Skin epidermis (tissue), 12 donors: Measurements from ENCODE around the gene GPR143.

ENCODE experiments used
- H3K27ac ChIP-seq, 21 experiments: fragments of 200-600 bp; sonication (generic) in 11 of 21; one replicate each; pipeline ENCODE4 v1.5.0; 2020; ENCODE audit warnings: mild to moderate bottlenecking in 3 of 21, inconsistent platforms in 2 of 21, moderate library complexity in 2 of 21
- H3K4me3 ChIP-seq, 7 experiments: fragments of 200-600 bp; sonication (generic) in 2 of 7; one replicate each; pipeline ENCODE4 v1.5.0; 2020; ENCODE audit warnings: inconsistent platforms in 2 of 7, mild to moderate bottlenecking in 2 of 7, moderate library complexity in 1 of 7

Gene GPR143

DNA sequence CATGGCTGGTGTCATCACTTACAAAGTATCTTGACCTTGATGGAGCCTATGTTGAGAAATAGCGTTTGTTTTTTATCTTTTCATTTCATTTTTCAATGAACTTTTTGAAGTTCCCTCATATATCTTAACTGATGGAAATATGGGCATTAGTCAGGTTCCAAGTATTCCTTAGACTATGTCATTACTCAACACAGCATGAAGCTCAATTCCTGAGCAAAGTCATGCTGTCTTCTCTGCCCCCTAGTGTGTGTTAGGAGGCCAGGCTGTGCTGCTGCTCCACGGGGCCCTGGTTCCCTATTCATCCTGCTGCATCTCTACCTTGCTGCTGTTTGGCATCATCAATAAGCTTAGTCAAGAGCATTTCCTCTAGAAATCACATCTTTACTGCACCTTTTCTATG lies 40.9 kb downstream of the GPR143 start:
- no peak overlapping the region for H3K27ac ChIP-seq
- no peak overlapping the region for H3K4me3 ChIP-seq

DNA sequence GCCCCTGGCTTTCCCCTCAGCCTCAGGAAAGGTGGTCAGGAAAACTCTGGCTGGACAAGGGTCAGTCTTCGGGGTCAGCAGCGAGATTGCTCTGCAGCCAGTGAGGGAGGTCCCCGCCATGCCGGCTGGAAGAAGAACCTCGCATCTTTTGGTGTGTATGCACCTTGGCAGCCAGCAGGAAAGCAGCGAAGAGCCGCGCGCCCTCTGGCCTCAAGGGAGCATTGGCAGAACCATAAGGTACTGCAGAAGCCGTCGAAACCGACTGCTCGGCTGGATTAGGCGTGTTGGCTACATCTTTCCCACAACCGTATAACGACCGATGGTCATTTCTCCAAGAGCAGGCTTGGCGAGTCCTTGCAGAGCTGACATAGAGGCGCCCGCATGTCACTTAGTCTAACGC lies 48.3 kb downstream of the GPR143 start:
- no peak overlapping the region for H3K27ac ChIP-seq
- no peak overlapping the region for H3K4me3 ChIP-seq

DNA sequence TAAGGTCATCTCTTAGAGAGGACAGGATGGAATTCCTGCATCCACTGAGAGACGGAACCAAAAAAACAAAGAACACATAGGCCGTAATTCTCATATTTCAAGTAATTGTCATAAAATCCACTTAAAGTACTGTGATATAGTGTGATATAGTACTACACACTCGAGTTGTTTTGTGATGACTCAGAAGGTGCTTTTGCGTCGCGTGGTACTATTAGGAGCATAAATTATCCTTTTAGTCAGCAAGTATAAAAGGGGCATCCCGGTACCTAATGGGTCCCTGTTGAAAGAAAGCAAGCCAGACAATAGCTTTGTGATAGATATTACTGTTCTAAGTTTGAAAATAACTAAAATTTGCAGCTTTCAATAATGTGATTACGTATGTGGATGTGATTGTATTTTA lies 55.3 kb downstream of the GPR143 start:
- H3K27ac ChIP-seq, result no peak overlapping the region
- H3K4me3 ChIP-seq, result no peak overlapping the region

DNA sequence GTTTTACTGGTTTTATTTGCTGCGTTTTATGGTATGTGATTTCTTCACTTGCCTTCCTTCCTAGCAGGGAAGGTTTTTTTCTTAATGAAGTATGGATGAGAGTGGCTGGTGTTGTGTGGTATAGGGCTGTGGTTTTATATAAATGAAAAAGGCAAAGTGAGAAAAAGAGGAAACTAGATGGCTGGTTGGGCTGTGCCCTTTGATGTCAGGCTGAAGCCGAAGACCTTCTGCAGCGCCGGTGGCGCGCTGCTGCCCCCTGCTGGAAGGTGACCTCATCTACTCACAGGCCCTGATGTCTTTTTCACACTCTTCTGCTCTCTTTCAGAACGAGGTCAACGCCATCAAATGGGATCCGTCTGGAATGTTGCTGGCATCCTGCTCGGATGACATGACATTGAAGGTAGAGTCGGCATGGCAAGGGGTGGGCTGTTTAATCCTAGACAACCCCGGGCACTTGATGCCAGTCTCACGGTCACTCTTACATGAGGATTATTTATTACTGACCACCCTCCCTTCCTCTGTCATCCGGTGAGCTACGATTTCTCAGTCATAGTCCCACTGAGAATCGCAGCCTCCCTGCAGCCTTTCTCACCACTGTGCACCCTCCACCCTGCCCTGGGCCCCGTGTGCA lies 56.6 kb downstream of the GPR143 start:
- no peak overlapping the region for H3K4me3 ChIP-seq
- no peak overlapping the region for H3K27ac ChIP-seq

DNA sequence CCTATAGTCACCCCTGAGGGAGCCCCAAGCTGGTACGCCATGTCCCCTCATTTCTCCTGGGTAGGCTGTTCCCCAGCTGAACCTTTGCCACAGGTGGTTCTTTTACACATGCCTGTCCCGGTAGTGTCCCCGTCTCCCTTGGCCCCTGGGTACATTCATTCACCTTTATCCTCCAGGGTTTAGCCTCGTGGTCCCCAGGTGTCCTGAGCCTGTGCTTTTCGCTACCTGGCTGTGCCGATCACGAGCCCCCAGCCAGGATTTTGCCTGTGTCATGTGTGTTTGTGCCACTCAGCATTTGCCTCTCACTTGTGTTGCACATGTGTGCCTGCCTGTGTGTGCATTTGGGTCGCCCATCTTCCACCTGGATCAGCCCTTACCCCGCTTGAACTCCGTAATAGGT lies 57.6 kb downstream of the GPR143 start:
- Histone ChIP-seq H3K4me3 (no peak overlapping the region), H3K27ac (no peak overlapping the region)

DNA sequence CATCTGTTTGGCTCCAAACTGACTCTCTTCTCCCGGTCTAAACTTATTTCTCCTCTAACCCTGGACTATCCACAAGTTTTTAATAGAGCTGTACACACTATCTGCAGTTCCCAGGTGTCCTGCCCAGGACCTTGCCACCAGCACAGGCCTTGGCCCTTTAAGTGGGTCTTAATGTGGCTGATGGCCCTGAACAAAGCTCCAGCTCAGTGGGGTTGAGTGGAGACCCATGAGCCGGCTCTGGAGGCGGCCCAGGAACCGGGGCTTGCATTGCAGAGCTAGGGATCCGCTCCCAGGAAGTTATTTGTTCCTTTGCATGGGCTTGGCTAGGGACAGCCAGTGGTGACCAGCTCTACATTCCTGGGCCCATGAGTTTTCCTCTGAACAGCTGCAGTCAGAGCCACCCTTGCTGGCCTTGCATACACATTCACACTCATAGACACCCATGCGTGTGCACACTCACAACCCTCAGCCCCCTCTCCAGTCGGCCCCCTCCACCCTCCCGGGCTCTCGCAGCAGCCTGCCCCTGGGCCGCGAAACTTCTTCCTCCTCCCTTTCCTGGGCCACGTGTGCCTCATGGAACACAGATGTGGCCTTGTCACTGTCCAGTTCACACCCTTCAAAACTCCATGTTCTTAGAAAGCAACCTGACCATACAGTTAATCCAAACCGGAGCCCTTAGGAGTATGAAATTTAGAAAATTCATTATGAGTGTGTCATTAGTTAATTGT lies 58.2 kb downstream of the GPR143 start:
- Histone ChIP-seq H3K27ac (no peak overlapping the region), H3K4me3 (no peak overlapping the region)

DNA sequence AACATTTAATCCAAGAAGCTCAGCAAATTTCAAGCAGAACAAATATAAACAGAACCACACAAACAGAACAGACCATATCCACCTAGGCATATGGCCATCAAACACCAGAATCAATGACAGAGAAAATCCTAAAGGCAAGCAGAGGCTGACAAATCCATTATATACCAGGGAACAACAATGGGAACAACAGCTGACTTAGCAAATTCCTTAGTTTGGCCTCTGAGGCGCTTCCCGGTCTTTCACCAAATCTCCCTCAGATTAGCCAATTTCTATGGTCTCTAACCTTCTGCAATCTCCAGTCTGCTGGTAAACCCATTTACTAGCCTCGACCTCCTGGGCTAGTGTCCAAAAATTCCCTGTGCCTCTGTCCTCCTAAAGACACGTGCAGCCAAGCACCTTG lies 59.2 kb downstream of the GPR143 start:
- no peak overlapping the region for H3K4me3 ChIP-seq
- H3K27ac ChIP-seq, result no peak overlapping the region

DNA sequence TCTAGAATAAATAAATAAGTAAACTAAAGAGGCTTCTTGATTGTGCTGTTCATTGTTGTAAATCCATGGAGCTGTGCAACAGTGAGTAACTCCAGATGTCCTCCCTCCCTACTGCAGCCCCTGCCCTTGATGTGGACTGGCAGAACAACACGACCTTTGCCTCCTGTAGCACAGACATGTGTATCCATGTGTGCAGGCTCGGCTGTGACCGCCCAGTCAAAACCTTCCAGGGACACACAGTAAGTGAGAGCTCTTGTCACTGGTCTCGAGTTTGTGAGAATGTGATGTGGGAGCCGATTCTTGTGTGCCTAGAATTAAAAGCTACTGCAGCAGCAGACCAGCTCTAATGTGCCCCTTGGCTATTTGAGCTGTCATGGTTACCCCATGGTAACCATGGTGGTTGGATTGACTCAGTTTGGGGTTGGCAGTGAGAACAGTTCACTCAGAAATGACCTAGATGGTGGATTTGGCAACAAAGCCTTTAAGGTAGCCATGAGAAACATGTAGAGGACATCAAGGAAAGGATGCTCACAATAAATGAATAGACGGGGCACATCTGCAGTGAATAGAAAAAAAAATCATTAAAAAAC lies 60.7 kb downstream of the GPR143 start:
- H3K27ac ChIP-seq, result no peak overlapping the region

DNA sequence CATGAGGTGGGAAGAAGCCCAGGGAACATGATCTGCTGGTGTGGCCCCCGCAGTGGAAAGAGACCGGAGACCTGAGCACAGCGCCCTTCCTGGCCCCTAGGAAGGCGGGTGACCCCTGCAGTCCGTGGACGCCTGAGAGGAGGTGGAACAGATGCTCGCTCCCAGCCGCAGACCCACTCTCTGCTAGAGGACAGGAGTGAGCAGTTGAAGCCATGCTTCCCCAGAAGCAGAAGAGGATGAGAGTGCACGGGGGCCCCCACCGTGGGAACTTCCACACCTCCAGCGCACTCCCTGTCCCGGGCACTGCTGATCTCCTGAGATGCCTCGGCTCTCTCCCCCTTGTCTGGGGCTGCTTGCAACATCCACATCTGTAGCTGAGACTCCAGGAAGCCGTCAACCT lies 62.2 kb downstream of the GPR143 start:
- Histone ChIP-seq H3K4me3 (no peak overlapping the region), H3K27ac (no peak overlapping the region)

More for the DNA sequence above, 60.7 kb downstream of the GPR143 start:
- H3K4me3 ChIP-seq, result no peak overlapping the region

DNA sequence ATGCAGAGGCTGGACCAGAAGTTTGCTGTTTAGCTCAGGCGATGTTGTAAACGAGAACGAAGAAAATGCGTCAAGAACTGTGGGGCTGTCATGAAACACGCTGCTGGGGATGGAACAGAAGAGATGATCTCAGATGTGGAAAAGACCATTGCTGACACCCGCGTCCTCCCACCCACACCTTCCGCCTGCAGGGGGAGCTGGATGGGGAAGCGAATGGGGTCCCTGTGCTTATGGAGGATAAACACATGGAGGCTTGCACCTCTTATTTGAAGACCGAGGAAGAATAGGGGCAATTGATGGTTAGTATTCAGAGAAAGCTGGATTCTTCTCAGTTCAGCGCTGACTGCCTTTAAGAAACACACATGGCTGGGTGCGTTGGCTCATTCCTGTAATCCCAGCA lies 63.9 kb downstream of the GPR143 start:
- Histone ChIP-seq H3K4me3 (no peak overlapping the region), H3K27ac (no peak overlapping the region)

DNA sequence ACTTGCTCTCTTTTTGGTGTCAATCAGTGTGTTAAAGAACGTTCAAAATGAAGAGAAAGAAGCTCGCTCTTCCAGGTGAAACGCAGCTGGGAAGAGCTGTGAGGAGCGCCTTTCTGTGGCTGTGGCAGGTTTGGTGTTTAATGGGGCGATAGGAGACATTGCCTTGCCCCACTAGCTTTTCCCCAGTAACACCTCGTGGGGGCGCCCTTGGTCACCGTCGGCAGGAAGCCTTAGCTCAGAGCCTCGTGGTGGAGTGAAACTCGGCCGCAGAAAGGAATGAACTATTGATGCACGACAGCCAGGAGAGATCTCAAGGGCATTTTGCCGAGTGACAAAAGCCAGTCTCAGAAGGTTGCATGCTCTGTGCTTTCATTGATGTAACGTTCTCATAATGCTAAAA lies 65.1 kb downstream of the GPR143 start:
- Histone ChIP-seq H3K27ac (no peak overlapping the region), H3K4me3 (no peak overlapping the region)

DNA sequence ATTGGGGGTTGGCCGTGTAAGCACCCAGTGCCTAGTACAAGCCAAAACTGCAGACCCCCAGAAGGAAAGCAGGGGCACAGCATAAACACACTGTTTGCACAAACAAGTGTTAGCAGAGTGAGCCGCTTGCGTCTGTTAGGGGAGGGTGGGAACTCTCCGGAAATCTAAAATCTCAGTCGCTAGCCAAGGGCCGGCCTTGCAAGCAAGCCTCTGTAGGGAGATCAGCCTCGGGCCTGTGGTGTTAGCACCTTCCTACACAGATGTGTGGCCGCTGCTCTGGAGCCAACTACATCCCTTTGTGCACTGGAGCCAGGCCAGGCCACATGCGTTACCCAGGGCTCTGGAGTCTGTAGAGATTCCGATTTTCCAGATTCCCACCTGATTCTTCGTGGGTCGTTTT lies 67.1 kb downstream of the GPR143 start:
- Histone ChIP-seq H3K4me3 (no peak overlapping the region), H3K27ac (no peak overlapping the region)

DNA sequence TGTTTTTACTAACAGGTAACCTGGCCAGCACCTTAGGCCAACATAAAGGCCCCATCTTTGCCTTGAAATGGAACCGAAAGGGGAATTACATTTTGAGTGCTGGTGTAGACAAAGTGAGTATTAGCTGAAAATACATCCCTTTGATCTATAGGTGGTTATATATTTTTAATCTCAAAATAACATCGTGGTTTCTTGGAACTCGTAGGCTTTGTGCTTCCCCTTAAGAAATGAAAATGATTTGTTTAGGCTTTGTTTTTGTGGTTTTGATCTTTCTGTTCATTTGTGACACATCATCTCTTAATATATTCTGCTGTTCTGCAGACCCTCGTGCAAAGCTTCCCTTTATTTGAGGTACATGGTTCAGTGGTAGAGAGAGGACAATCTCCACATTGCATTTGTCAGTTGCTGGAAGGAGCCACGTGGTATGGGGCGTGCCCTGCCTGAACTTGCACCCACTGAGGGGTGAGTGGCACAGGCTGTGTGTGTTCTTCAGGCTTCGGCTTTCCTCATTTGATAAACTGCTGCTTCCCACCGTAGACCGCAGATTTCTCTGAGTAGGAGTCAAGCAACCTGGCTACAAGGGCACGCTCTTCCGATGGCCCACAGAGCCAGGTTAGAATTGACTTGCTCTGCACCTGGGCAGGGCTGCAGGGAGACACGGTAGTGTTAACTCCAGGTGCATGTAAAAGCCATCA lies 72.2 kb downstream of the GPR143 start:
- no peak overlapping the region for H3K27ac ChIP-seq
- H3K4me3 ChIP-seq, result no peak overlapping the region

DNA sequence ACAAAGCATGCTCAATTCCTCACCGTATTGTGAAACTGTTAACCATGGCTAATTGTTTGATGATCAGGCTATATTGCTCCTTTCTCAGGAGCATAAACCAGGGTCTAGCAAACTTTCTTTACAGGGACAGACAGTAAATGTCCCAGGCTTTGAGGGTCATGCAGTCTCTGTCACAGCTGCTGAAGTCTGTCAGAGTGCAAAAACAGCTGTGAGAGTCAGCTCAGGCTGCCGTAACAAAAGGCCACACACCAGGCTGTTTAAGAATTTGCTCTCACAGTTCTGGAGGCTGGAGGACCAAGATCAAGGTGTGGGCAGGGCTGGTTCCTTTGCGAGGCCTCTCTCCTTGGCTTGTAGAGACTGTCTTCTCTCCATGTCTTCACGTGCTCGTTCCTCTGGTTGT lies 75.6 kb downstream of the GPR143 start:
- Histone ChIP-seq H3K4me3 (no peak overlapping the region), H3K27ac (no peak overlapping the region)

DNA sequence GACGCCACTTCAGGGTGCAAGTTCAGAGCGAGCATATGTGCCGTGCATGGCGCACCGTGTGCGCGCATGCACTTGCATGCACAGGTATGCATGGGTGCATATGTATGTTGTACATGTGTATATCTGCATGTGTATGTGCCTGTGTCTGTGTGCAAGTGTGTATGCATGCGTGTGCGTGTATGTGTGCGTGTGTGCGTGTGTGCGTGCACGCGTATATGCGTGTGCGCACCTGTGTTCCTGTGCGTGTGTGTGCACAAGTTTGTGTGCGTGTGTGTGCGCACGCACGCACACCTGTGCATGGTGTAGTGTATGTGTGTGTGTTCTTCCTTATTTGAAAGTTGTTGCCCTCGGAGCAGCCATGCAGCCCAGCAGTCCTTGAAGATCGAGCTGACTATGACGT lies 76.8 kb downstream of the GPR143 start:
- H3K27ac ChIP-seq, result no peak overlapping the region
- H3K4me3 ChIP-seq, result no peak overlapping the region

DNA sequence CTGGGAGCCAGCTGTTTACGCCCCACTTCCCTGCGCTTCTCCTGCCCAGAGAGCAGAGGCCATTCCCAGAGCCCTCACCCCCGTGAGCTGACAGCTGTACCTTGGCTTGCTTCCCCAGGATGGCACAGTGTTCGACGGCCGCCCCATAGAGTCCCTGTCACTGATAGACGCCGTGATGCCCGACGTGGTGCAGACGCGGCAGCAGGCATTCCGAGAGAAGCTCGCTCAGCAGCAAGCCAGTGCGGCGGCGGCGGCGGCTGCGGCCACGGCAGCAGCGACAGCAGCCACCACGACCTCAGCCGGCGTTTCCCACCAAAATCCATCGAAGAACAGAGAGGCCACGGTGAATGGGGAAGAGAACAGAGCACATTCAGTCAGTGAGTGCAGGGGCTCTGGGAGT lies 77.7 kb downstream of the GPR143 start:
- no peak overlapping the region for H3K4me3 ChIP-seq
- no peak overlapping the region for H3K27ac ChIP-seq

DNA sequence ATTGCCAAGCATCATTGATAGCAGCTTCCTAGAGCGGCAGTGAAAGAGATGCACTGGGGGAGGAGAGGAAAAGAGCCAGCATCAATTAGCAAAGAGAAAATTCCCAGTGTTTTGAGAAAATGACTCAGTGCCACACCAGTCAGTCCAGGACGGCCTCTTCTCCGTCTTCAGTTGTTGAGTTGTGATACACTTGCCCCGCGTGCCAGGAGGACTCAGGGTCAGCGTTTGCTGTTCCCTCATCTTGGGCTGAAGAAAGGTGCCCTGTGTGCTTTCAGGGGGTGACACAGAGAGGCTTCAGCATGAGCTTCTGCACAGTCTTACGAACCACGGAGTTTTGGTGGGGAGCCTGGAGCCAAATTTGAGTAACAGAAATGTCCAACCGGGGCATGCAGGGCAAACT lies 82.3 kb downstream of the GPR143 start:
- Histone ChIP-seq H3K4me3 (no peak overlapping the region), H3K27ac (no peak overlapping the region)

DNA sequence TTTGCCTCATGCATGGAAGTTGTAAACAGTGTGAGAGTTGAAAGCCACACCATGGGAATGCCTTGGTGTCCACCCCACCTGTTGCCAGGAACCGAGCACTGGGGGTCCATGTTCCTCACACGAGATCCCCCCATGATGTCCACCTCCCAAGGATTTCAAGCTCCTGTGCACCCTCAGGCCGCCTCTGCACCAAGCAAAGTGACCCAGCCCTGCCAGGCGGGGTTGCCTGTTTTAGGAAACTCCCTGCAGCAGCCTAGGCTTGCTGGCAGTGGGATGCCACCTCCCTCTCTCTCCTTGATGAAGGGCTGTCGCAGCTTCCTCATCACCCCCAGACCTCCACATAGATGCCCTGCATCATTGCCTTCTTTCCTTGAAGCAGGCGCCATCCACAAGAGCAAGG lies 82.8 kb downstream of the GPR143 start:
- H3K27ac ChIP-seq, result no peak overlapping the region
- H3K4me3 ChIP-seq, result no peak overlapping the region

DNA sequence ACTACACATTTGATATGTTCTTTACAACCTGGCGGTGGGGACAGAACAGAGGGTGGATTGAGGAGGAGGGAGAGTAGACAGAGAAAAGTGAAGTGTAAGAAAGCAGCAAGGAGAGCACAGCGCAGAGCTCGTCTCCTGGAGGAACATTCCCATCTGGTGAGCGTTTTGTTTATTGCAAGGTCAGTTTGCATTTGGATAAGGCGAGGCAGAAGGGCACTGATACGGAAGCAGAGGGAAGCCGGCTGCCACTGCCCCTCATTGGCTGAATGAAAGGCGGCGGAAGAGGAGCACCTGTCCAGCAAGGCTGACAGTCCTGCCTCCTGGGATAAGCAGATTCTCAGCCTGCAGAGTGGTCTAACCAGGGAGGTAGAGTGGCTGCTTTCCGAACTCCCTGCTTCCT lies 83.2 kb downstream of the GPR143 start:
- Histone ChIP-seq H3K4me3 (no peak overlapping the region), H3K27ac (no peak overlapping the region)

DNA sequence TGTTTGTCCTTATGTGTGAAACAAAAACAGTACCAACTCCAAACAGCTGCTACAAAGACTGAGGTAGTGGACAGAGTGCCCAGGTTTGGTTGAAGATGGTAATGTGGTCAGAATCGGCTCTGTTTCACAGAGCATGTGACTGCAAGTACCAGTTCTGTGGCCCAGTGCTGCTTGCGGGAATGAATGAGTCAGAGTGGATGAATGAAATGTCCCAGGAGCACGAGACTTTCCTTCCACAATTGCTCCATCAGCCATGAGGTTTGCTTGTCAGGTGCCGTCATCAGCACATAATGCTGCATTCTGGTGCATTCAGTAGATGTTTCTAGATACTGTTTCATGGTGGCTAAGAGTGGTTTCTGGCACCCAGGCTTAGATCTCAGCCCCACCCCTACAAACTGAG lies 84.2 kb downstream of the GPR143 start:
- Histone ChIP-seq H3K4me3 (no peak overlapping the region), H3K27ac (no peak overlapping the region)

DNA sequence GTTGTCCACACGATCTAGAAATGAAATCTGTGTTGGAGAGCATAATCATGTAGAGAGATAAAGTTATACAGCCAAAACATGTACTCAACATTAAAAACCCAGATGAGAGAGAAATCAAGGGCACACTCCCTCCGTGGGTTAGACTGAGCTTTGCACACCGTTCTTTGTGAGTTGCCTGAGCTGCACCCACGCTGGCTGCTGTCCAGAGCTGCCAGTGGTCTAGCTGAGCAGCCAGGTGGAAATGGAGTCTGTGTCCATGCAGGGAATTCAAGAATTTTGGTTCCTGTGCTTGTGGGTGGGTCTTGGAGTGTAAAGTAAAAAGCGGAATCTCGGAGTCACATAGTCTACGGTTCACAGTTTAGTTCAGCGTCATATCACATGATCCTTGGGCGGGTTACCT lies 84.6 kb downstream of the GPR143 start:
- Histone ChIP-seq H3K4me3 (no peak overlapping the region), H3K27ac (no peak overlapping the region)
